Renal pelvis (tissue), 4 donors: ENCODE data around the gene TYMP. TPM values are rescaled to one million over a fixed set of nuclear protein-coding genes. Genes with fewer than 3 reads are reported as not detected.
"Not testable (repeated sequence)": the region's sequence is repeated elsewhere in the genome, so short reads cannot be mapped to it uniquely, and the experiment has no call there.

Source experiments
- DNase-seq: peaks from one replicate; pipeline ENCODE4 v3.0.0-alpha.2; 2013
- polyA plus RNA-seq, 3 donors: library from polyadenylated mRNA; unstranded; fragments of 120-200 nt; gene quantifications; one replicate each; pipeline ENCODE4 v1.2.1, GENCODE V29; 2013; ENCODE audit not compliant: insufficient read length in 3 of 3

TYMP gene
- polyA plus RNA-seq, 3 donors = 1.4 to 2.2 (median 2.0) TPM

GRCh38 chr22:50542416-50542927 is 12.7 kb upstream of the TYMP start:
- no peak for DNase-seq

GRCh38 chr22:50541667-50542026 is 11.8 kb upstream of the TYMP start:
- not testable (repeated sequence) for DNase-seq

GRCh38 chr22:50540381-50540780 is 10.6 kb upstream of the TYMP start:
- no peak for DNase-seq

- DNase-seq = no peak
Observed at GRCh38 chr22:50537765-50538164, 8.0 kb upstream of the TYMP start.

- no peak for DNase-seq
Observed at GRCh38 chr22:50536226-50536625, 6.4 kb upstream of the TYMP start.

- DNase-seq = no peak
Observed at GRCh38 chr22:50535113-50535512, 5.3 kb upstream of the TYMP start.

- not testable (repeated sequence) for DNase-seq
Observed at GRCh38 chr22:50533856-50534711, 4.3 kb upstream of the TYMP start.

- no peak for DNase-seq
Observed at GRCh38 chr22:50532824-50533796, 3.3 kb upstream of the TYMP start.

- DNase-seq = no peak
Observed at GRCh38 chr22:50531962-50532674, 2.3 kb upstream of the TYMP start.

GRCh38 chr22:50531546-50531961 is 1.7 kb upstream of the TYMP start:
- DNase-seq = no peak

GRCh38 chr22:50530877-50531545 is 1.2 kb upstream of the TYMP start:
- DNase-seq = no peak

GRCh38 chr22:50530580-50530876 is 716 bp upstream of the TYMP start:
- no peak for DNase-seq

- no peak for DNase-seq
Observed at GRCh38 chr22:50529416-50529896, 356 bp downstream of the TYMP start.

GRCh38 chr22:50528682-50529415 is 963 bp downstream of the TYMP start:
- DNase-seq = no peak

GRCh38 chr22:50527921-50528681 is 1.7 kb downstream of the TYMP start:
- DNase-seq = no peak

- DNase-seq = no peak
Observed at GRCh38 chr22:50526834-50527801, 2.7 kb downstream of the TYMP start.

- DNase-seq = peak; percentile 73
Observed at GRCh38 chr22:50526108-50526833, 3.5 kb downstream of the TYMP start.

GRCh38 chr22:50525858-50526107 is 4.0 kb downstream of the TYMP start:
- DNase-seq = no peak
